Activated T-cell treated with anti-CD3 and anti-CD28 coated beads, Interleukin-2, amount 50 U/mL, for 24 hours (primary cell): ENCODE results near the gene NLGN4Y.
"Not testable (repeated sequence)": the region's sequence is repeated elsewhere in the genome, so short reads cannot be mapped to it uniquely, and the experiment has no call there.

Source experiments
- DNase-seq: peaks from one replicate; pipeline ENCODE4 v3.0.0-alpha.2; 2020
- H3K27ac Mint-ChIP-seq: 2 replicates; pipeline ENCODE4 v1.8.0; 2020; ENCODE audit warnings: mild to moderate bottlenecking, mixed read lengths
- H3K27me3 Mint-ChIP-seq: 2 replicates; pipeline ENCODE4 v1.8.0; 2020; ENCODE audit warnings: mixed read lengths
- H3K36me3 Mint-ChIP-seq: 2 replicates; pipeline ENCODE4 v1.8.0; 2020; ENCODE audit warnings: low read depth, mixed read lengths
- H3K4me1 Mint-ChIP-seq: 2 replicates; pipeline ENCODE4 v1.8.0; 2020; ENCODE audit warnings: low read depth, mixed read lengths
- H3K4me3 Mint-ChIP-seq: 2 replicates; pipeline ENCODE4 v1.8.0; 2020; ENCODE audit warnings: mild to moderate bottlenecking, moderate library complexity, mixed read lengths
- H3K9me3 Mint-ChIP-seq: 2 replicates; pipeline ENCODE4 v1.8.0; 2020; ENCODE audit warnings: mixed read lengths

Gene NLGN4Y

GRCh38 chrY:14834103-14835060 lies 310.1 kb downstream of the NLGN4Y start:
- Mint-ChIP-seq H3K36me3 (no peaks in the 10 kb centered on the region), H3K9me3 (no peaks in the 10 kb centered on the region), H3K27me3 (no peaks in the 10 kb centered on the region), H3K4me1 (no peaks in the 10 kb centered on the region), H3K27ac (no peak overlapping the region), H3K4me3 (no peak overlapping the region)
- no peak for DNase-seq

GRCh38 chrY:14837466-14837865 lies 313.1 kb downstream of the NLGN4Y start:
- H3K36me3 Mint-ChIP-seq, result no peaks in the 10 kb centered on the region
- no peaks in the 10 kb centered on the region for H3K27me3 Mint-ChIP-seq
- no peak overlapping the region for H3K27ac Mint-ChIP-seq
- DNase-seq, result no peak
- H3K4me1 Mint-ChIP-seq, result no peaks in the 10 kb centered on the region
- H3K9me3 Mint-ChIP-seq, result no peaks in the 10 kb centered on the region
- H3K4me3 Mint-ChIP-seq, result no peak overlapping the region

- Mint-ChIP-seq H3K4me3 (no peak overlapping the region), H3K36me3 (no peaks in the 10 kb centered on the region), H3K4me1 (no peaks in the 10 kb centered on the region), H3K27ac (no peak overlapping the region), H3K27me3 (no peaks in the 10 kb centered on the region), H3K9me3 (no peaks in the 10 kb centered on the region)
- DNase-seq, result no peak
Measured at GRCh38 chrY:14850734-14851133, 326.4 kb downstream of the NLGN4Y start.

GRCh38 chrY:14860448-14860847 lies 336.1 kb downstream of the NLGN4Y start:
- no peaks in the 10 kb centered on the region for H3K9me3 Mint-ChIP-seq
- H3K27ac Mint-ChIP-seq, result no peak overlapping the region
- H3K27me3 Mint-ChIP-seq, result no peaks in the 10 kb centered on the region
- no peak for DNase-seq
- no peak overlapping the region for H3K4me3 Mint-ChIP-seq
- no peaks in the 10 kb centered on the region for H3K36me3 Mint-ChIP-seq
- H3K4me1 Mint-ChIP-seq, result no peaks in the 10 kb centered on the region

GRCh38 chrY:14861033-14861432 lies 336.7 kb downstream of the NLGN4Y start:
- H3K4me3 Mint-ChIP-seq, H3K4me1 Mint-ChIP-seq, DNase-seq, H3K27ac Mint-ChIP-seq, H3K9me3 Mint-ChIP-seq, H3K36me3 Mint-ChIP-seq, H3K27me3 Mint-ChIP-seq: not testable (repeated sequence)

- Mint-ChIP-seq H3K36me3 (no peaks in the 10 kb centered on the region), H3K4me3 (no peak overlapping the region), H3K27me3 (no peaks in the 10 kb centered on the region), H3K4me1 (no peaks in the 10 kb centered on the region), H3K27ac (no peak overlapping the region), H3K9me3 (no peaks in the 10 kb centered on the region)
- no peak for DNase-seq
Measured at GRCh38 chrY:14871971-14872370, 347.6 kb downstream of the NLGN4Y start.
